ENCODE measurements around the gene SPEF2.

The SPEF2 gene

GRCh38 chr5:35771300-35771699 lies 153.6 kb downstream of the SPEF2 start:
- Histone ChIP-seq H3K4me3 (ENCODE audit: low read depth, low read length) (no peak overlapping the region), H3K27me3 (ENCODE audit: insufficient read depth, low read depth, severe bottlenecking) (peaks cover 92% of the 10 kb centered on the region), H3K9me3 (ENCODE audit: severe bottlenecking) (no peaks in the 10 kb centered on the region), H3K27ac (no peak overlapping the region), H3K36me3 (no peaks in the 10 kb centered on the region)
- DNase-seq = no peak
- TF ChIP-seq, protein P1, sequence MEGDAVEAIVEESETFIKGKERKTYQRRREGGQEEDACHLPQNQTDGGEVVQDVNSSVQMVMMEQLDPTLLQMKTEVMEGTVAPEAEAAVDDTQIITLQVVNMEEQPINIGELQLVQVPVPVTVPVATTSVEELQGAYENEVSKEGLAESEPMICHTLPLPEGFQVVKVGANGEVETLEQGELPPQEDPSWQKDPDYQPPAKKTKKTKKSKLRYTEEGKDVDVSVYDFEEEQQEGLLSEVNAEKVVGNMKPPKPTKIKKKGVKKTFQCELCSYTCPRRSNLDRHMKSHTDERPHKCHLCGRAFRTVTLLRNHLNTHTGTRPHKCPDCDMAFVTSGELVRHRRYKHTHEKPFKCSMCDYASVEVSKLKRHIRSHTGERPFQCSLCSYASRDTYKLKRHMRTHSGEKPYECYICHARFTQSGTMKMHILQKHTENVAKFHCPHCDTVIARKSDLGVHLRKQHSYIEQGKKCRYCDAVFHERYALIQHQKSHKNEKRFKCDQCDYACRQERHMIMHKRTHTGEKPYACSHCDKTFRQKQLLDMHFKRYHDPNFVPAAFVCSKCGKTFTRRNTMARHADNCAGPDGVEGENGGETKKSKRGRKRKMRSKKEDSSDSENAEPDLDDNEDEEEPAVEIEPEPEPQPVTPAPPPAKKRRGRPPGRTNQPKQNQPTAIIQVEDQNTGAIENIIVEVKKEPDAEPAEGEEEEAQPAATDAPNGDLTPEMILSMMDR (IDR thresholded peaks at IDR 0.05; ENCODE audit: low read depth, low read length) = no peak

GRCh38 chr5:35771839-35772238 lies 154.2 kb downstream of the SPEF2 start:
- Histone ChIP-seq H3K4me3 (ENCODE audit: low read depth, low read length) (no peak overlapping the region), H3K27ac (no peak overlapping the region), H3K36me3 (no peaks in the 10 kb centered on the region), H3K27me3 (ENCODE audit: insufficient read depth, low read depth, severe bottlenecking) (peaks cover 93% of the 10 kb centered on the region), H3K9me3 (ENCODE audit: severe bottlenecking) (no peaks in the 10 kb centered on the region)
- TF ChIP-seq, protein P1 (IDR thresholded peaks at IDR 0.05; ENCODE audit: low read depth, low read length) = no peak
- no peak for DNase-seq

DNA sequence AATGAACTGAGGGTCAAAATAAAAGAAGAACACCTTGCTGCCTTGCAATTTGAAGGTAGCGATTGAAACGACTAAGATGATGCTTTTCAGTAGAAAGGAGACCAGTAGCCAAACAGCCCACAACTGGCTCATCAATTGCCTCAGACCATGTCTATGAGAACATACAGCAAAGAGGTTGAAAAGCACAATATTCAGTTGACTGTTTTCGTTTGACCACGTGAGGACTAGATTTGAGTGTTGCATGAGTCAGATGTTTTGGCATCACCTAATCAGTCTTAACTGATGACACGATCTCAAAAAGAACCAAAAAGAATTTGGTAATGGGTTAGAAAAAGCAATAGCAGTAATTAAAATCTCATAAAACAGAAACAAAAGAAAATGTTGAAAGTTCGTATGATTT lies 156.3 kb downstream of the SPEF2 start:
- peaks cover 84% of the 10 kb centered on the region for H3K27me3 ChIP-seq (ENCODE audit: insufficient read depth, low read depth, severe bottlenecking)
- H3K36me3 ChIP-seq = no peaks in the 10 kb centered on the region
- no peak for DNase-seq
- no peak overlapping the region for H3K4me3 ChIP-seq (ENCODE audit: low read depth, low read length)
- H3K9me3 ChIP-seq (ENCODE audit: severe bottlenecking) = no peaks in the 10 kb centered on the region
- H3K27ac ChIP-seq = no peak overlapping the region
- TF ChIP-seq, protein P1 (IDR thresholded peaks at IDR 0.05; ENCODE audit: low read depth, low read length) = no peak

DNA sequence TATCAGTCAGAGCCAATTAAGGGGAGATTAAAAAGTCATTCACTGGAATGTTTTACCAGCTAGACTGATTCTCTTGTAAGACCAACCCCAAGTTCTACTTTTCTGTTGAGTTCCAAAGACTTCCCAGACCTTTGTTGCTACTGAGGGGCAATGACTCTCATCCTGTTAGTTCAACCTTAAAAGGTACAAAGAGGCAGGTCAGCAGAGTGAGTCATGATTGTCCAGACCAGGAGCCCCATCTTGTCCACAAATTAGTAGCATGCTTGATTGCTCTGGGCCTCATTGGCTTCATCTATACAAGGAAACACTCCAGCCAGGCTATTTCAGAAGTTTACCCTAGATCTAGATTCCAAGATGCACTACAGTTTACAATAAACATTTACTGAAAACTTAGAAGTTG lies 159.1 kb downstream of the SPEF2 start:
- no peak overlapping the region for H3K27ac ChIP-seq
- H3K4me3 ChIP-seq (ENCODE audit: low read depth, low read length) = no peak overlapping the region
- no peaks in the 10 kb centered on the region for H3K36me3 ChIP-seq
- TF ChIP-seq, protein P1 (IDR thresholded peaks at IDR 0.05; ENCODE audit: low read depth, low read length) = no peak
- H3K9me3 ChIP-seq (ENCODE audit: severe bottlenecking) = no peaks in the 10 kb centered on the region
- peaks cover 80% of the 10 kb centered on the region for H3K27me3 ChIP-seq (ENCODE audit: insufficient read depth, low read depth, severe bottlenecking)
- DNase-seq = no peak

DNA sequence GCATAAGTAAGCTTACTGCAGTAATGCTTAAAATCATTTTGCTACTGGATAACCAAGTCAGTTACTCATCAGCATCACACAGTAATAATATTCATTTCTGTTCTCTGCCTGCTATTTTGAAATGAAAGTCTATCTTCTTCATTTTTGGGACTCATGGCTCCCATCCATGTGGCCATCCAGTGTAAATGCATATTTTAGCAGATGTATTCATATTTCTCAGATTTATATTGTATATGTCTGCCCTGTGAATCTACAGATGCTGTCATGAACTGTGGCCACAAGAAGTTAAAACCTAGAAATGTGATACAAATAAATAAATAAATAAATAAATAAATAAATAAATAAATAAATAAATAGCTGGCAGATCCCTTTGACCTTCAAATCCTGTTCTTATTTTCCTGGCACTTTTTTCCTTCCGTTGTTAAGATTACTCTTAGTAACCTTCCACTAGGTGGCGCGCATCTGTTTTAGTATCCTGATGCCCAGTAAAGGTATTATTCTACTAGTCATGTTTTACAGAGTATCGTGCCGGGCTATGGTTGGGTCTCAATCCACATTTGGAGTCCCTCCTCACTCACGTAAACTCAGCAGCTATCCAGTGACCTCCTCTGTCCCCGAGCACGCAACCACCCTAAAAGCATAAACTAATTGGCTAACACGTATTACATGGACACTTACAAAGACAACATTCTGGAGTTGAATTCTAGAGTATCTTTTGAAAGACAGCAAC lies 159.9 kb downstream of the SPEF2 start:
- Histone ChIP-seq H3K9me3 (ENCODE audit: severe bottlenecking) (no peaks in the 10 kb centered on the region), H3K36me3 (no peaks in the 10 kb centered on the region), H3K27ac (no peak overlapping the region), H3K4me3 (ENCODE audit: low read depth, low read length) (no peak overlapping the region), H3K27me3 (ENCODE audit: insufficient read depth, low read depth, severe bottlenecking) (peaks cover 80% of the 10 kb centered on the region)
- DNase-seq = peak; percentile 62
- TF ChIP-seq, protein P1 (IDR thresholded peaks at IDR 0.05; ENCODE audit: low read depth, low read length) = peak; percentile 40; the same call in 1 of the 2 replicates

All from WERI-Rb-1 (cell line).